Measurements from ENCODE around the gene SIX2.

Gene SIX2

GRCh38 chr2:45011121-45011520, 1.9 kb upstream of the SIX2 start:
- no peak overlapping the region for H3K27ac ChIP-seq
- no peak for TF ChIP-seq CTCF (IDR thresholded peaks at IDR 0.05; ENCODE audit: low read depth, low read length, missing control alignments)
- H3K27me3 ChIP-seq (replicated peaks) = no peaks in the 10 kb centered on the region
- DNase-seq = no peak
- in situ Hi-C loops (cut with HindIII; ENCODE audit: low pct_ligation_motif_present, low sequenced_read_pairs) = no loop called here
- H3K36me3 ChIP-seq (replicated peaks) = no peaks in the 10 kb centered on the region
- H3K4me3 ChIP-seq (ENCODE audit: low read depth, low read length) = no peak overlapping the region

- DNase-seq = no peak
- H3K36me3 ChIP-seq (replicated peaks) = no peaks in the 10 kb centered on the region
- no peaks in the 10 kb centered on the region for H3K27me3 ChIP-seq (replicated peaks)
- no peak for TF ChIP-seq CTCF (IDR thresholded peaks at IDR 0.05; ENCODE audit: low read depth, low read length, missing control alignments)
- H3K4me3 ChIP-seq (ENCODE audit: low read depth, low read length) = peak overlapping the region; percentile 59
- H3K27ac ChIP-seq = peak overlapping the region; percentile 67
- in situ Hi-C loops (cut with HindIII; ENCODE audit: low pct_ligation_motif_present, low sequenced_read_pairs) = no loop called here
Observed at GRCh38 chr2:45010702-45011012, 1.4 kb upstream of the SIX2 start.

GRCh38 chr2:45009928-45010701, 863 bp upstream of the SIX2 start:
- Histone ChIP-seq H3K4me3 (ENCODE audit: low read depth, low read length) (peak overlapping the region; percentile 59), H3K27me3 (replicated peaks) (no peaks in the 10 kb centered on the region), H3K36me3 (replicated peaks) (peaks cover 5% of the 10 kb centered on the region), H3K27ac (peak overlapping the region; percentile 67)
- DNase-seq = peak; percentile 74
- in situ Hi-C loops (cut with HindIII; ENCODE audit: low pct_ligation_motif_present, low sequenced_read_pairs) = no loop called here
- no peak for TF ChIP-seq CTCF (IDR thresholded peaks at IDR 0.05; ENCODE audit: low read depth, low read length, missing control alignments)

GRCh38 chr2:45008296-45009129, 739 bp downstream of the SIX2 start:
- H3K4me3 ChIP-seq (ENCODE audit: low read depth, low read length) = peak overlapping the region; percentile 54

GRCh38 chr2:45007961-45008295, 1.3 kb downstream of the SIX2 start:
- in situ Hi-C loops (cut with HindIII; ENCODE audit: low pct_ligation_motif_present, low sequenced_read_pairs) = no loop called here
- H3K4me3 ChIP-seq (ENCODE audit: low read depth, low read length) = peak overlapping the region; percentile 54
- no peak for TF ChIP-seq CTCF (IDR thresholded peaks at IDR 0.05; ENCODE audit: low read depth, low read length, missing control alignments)
- peak overlapping the region; percentile 76 for H3K27ac ChIP-seq
- H3K36me3 ChIP-seq (replicated peaks) = peaks cover 11% of the 10 kb centered on the region
- DNase-seq = no peak
- H3K27me3 ChIP-seq (replicated peaks) = no peaks in the 10 kb centered on the region

More at GRCh38 chr2:45008296-45009129, 739 bp downstream of the SIX2 start:
- Histone ChIP-seq H3K27ac (peak overlapping the region; percentile 76), H3K36me3 (replicated peaks) (peaks cover 11% of the 10 kb centered on the region), H3K27me3 (replicated peaks) (no peaks in the 10 kb centered on the region)
- in situ Hi-C loops (cut with HindIII; ENCODE audit: low pct_ligation_motif_present, low sequenced_read_pairs) = no loop called here
- TF ChIP-seq CTCF (IDR thresholded peaks at IDR 0.05; ENCODE audit: low read depth, low read length, missing control alignments) = no peak
- no peak for DNase-seq

Measured in brain microvascular endothelial cell (primary cell).